HepG2 (cell line): ENCODE data around the gene GALNT16. TPM values are rescaled to one million over a fixed set of nuclear protein-coding genes. Genes with fewer than 3 reads are reported as not detected.

Source experiments
- ARNTL ChIP-seq: sonication (generic); formaldehyde crosslinking; IDR thresholded peaks from 2 replicates; pipeline ENCODE4 v1.4.0; 2020; ENCODE audit warnings: mild to moderate bottlenecking, missing genetic modification reagents
- HMGXB4 ChIP-seq, 2 experiments: sonication (generic) in 1 of 2; formaldehyde crosslinking in 1 of 2; IDR thresholded peaks; 2 replicates each; pipeline versions ENCODE4 v1.4.0 to v1.6.1; 2018 to 2020; ENCODE audit warnings: missing genetic modification reagents in 2 of 2, borderline replicate concordance in 1 of 2, low read depth in 1 of 2, mild to moderate bottlenecking in 1 of 2, missing biosample characterization in 1 of 2
- MTF2 ChIP-seq: sonication (generic); formaldehyde crosslinking; IDR thresholded peaks from 2 replicates; pipeline ENCODE4 v1.5.0; 2020; ENCODE audit warnings: missing genetic modification reagents, borderline replicate concordance
- NFE2L2 ChIP-seq: fragments of 150-350 bp; IDR thresholded peaks from 2 replicates; pipeline ENCODE4 v1.6.1; 2014; ENCODE audit warnings: low read length
- NPAS2 ChIP-seq: sonication (generic); formaldehyde crosslinking; IDR thresholded peaks from 2 replicates; pipeline ENCODE4 v1.8.0; 2022; ENCODE audit warnings: mild to moderate bottlenecking, missing genetic modification reagents, borderline replicate concordance
- PATZ1 ChIP-seq: sonication (generic); formaldehyde crosslinking; IDR thresholded peaks from 2 replicates; pipeline ENCODE4 v1.4.0; 2020; ENCODE audit warnings: missing genetic modification reagents
- RBAK ChIP-seq: sonication (generic); formaldehyde crosslinking; IDR thresholded peaks from 2 replicates; pipeline ENCODE4 v1.5.1; 2020; ENCODE audit warnings: mild to moderate bottlenecking, missing genetic modification reagents
- SALL2 ChIP-seq: sonication (generic); formaldehyde crosslinking; IDR thresholded peaks from 2 replicates; pipeline ENCODE4 v1.8.1; 2023; ENCODE audit warnings: mild to moderate bottlenecking, missing genetic modification reagents, inconsistent platforms
- ZMYM3 ChIP-seq: sonication (generic); formaldehyde crosslinking; IDR thresholded peaks from 2 replicates; pipeline ENCODE4 v1.5.1; 2020; ENCODE audit warnings: mild to moderate bottlenecking, missing genetic modification reagents
- ZNF674 ChIP-seq: sonication (generic); formaldehyde crosslinking; IDR thresholded peaks from 2 replicates; pipeline ENCODE4 v1.5.0; 2020; ENCODE audit warnings: low read depth, mild to moderate bottlenecking, missing genetic modification reagents
- ZNF788 ChIP-seq: sonication (generic); formaldehyde crosslinking; IDR thresholded peaks from 2 replicates; pipeline ENCODE4 v1.5.0; 2020; ENCODE audit warnings: mild to moderate bottlenecking, missing genetic modification reagents, borderline replicate concordance
- ZNF891 ChIP-seq: sonication (generic); formaldehyde crosslinking; IDR thresholded peaks from 2 replicates; pipeline ENCODE4 v1.5.0; 2020; ENCODE audit warnings: mild to moderate bottlenecking, missing genetic modification reagents
- polyA plus RNA-seq, 8 experiments: library from polyadenylated mRNA; depleted of rRNA in 3 of 8; stranded (reverse) in 7 of 8; unstranded in 1 of 8; fragments of >200 nt; fragmentation: Illumina TruSeq in 4 of 8; extraction: Trizol in 4 of 8; gene quantifications; 2 replicates each; pipeline versions ENCODE4 v1.2.1 to v1.2.3, GENCODE V29; 2011 to 2016; ENCODE audit warnings: low read depth in 4 of 8, missing spikeins in 1 of 8, mixed read lengths in 1 of 8; ENCODE audit not compliant: insufficient read depth in 1 of 8
- total RNA-seq, 5 experiments: library from RNA; depleted of rRNA; stranded (reverse); fragments of >200 nt; fragmentation: Illumina TruSeq; extraction: Trizol; gene quantifications; 2 replicates each; pipeline ENCODE4 v1.2.3, GENCODE V29; 2016; ENCODE audit warnings: low read depth in 1 of 5
- TF ChIP-seq, protein P1 (sequence below): sonication (generic); formaldehyde crosslinking; IDR thresholded peaks from 2 replicates; pipeline ENCODE4 v1.4.0; 2020; ENCODE audit warnings: missing genetic modification reagents, borderline replicate concordance
- TF ChIP-seq, protein P2 (sequence below): sonication (generic); formaldehyde crosslinking; IDR thresholded peaks from 2 replicates; pipeline ENCODE4 v1.4.0; 2020; ENCODE audit warnings: low read depth, mild to moderate bottlenecking, missing genetic modification reagents
- TF ChIP-seq, protein P3 (sequence below): sonication (generic); formaldehyde crosslinking; IDR thresholded peaks from 2 replicates; pipeline ENCODE4 v1.5.0; 2020; ENCODE audit warnings: mild to moderate bottlenecking, missing genetic modification reagents

The GALNT16 gene
- total and polyA plus RNA-seq, 2 of the 13 experiments (the other 11 are each of a cell fraction or from before 2014, with no cell fraction given), result 0.54 to 0.82 TPM

DNA sequence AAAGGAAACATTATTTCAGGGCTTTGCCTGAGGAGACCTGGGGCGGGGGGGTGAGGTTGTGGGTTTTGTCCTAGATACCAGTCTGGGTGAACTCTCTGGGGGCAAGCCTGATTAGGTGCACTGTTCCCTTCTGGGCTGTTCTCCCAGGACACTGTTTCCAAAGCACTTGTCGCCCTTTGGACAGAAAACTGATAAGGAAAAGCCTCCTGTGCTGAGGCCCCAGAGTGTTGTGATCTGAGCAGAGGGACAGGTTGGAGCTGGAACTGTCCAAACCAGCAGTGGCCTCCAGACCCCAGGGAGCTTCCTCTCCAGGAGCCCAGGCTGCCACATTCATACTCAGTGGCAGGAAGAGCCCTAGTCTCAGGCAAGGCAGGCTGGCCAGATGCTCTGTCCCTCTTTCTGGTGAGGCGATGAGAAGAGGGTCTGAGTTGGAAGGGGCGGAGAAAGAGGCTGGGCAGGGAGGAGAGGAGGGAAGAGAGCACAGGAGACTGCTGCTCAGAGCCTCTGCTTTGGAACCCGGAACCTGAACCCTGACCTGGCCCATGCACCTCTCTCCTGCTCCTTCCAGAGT is 1.9 kb downstream of the GALNT16 start (continued):
- TF ChIP-seq, protein P1, sequence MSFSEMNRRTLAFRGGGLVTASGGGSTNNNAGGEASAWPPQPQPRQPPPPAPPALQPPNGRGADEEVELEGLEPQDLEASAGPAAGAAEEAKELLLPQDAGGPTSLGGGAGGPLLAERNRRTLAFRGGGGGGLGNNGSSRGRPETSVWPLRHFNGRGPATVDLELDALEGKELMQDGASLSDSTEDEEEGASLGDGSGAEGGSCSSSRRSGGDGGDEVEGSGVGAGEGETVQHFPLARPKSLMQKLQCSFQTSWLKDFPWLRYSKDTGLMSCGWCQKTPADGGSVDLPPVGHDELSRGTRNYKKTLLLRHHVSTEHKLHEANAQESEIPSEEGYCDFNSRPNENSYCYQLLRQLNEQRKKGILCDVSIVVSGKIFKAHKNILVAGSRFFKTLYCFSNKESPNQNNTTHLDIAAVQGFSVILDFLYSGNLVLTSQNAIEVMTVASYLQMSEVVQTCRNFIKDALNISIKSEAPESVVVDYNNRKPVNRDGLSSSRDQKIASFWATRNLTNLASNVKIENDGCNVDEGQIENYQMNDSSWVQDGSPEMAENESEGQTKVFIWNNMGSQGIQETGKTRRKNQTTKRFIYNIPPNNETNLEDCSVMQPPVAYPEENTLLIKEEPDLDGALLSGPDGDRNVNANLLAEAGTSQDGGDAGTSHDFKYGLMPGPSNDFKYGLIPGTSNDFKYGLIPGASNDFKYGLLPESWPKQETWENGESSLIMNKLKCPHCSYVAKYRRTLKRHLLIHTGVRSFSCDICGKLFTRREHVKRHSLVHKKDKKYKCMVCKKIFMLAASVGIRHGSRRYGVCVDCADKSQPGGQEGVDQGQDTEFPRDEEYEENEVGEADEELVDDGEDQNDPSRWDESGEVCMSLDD, result no peak
- TF ChIP-seq ZNF788 (CRISPR knock-in tag), result 0 out of 2 replicates have a peak, but pooled peaks have one; percentile 21
- TF ChIP-seq MTF2 (CRISPR knock-in tag), result no peak
- TF ChIP-seq ZNF891 (CRISPR knock-in tag), result 0 out of 2 replicates have a peak, but pooled peaks have one; percentile 12
- TF ChIP-seq NPAS2 (CRISPR knock-in tag), result no peak
- no peak for TF ChIP-seq NFE2L2
- no peak for TF ChIP-seq SALL2 (CRISPR knock-in tag)
- TF ChIP-seq, protein P2, sequence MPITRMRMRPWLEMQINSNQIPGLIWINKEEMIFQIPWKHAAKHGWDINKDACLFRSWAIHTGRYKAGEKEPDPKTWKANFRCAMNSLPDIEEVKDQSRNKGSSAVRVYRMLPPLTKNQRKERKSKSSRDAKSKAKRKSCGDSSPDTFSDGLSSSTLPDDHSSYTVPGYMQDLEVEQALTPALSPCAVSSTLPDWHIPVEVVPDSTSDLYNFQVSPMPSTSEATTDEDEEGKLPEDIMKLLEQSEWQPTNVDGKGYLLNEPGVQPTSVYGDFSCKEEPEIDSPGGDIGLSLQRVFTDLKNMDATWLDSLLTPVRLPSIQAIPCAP, result no peak
- TF ChIP-seq ARNTL (CRISPR knock-in tag), result no peak
- no peak for TF ChIP-seq ZMYM3
- TF ChIP-seq, protein P3, sequence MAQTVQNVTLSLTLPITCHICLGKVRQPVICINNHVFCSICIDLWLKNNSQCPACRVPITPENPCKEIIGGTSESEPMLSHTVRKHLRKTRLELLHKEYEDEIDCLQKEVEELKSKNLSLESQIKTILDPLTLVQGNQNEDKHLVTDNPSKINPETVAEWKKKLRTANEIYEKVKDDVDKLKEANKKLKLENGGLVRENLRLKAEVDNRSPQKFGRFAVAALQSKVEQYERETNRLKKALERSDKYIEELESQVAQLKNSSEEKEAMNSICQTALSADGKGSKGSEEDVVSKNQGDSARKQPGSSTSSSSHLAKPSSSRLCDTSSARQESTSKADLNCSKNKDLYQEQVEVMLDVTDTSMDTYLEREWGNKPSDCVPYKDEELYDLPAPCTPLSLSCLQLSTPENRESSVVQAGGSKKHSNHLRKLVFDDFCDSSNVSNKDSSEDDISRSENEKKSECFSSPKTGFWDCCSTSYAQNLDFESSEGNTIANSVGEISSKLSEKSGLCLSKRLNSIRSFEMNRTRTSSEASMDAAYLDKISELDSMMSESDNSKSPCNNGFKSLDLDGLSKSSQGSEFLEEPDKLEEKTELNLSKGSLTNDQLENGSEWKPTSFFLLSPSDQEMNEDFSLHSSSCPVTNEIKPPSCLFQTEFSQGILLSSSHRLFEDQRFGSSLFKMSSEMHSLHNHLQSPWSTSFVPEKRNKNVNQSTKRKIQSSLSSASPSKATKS (CRISPR knock-in tag), result no peak
- no peak for TF ChIP-seq ZNF674 (CRISPR knock-in tag)
- no peak for TF ChIP-seq RBAK
- no peak for TF ChIP-seq HMGXB4 (CRISPR knock-in tag; IDR thresholded peaks at IDR 0.05; ENCODE audit: borderline replicate concordance in 1 of 2, low read depth in 1 of 2)
- TF ChIP-seq PATZ1 (CRISPR knock-in tag), result peak; percentile 38
